IPS-20b (cell line): ENCODE data around the gene GEMIN5.

Source experiments
- H3K27ac ChIP-seq: one replicate; pipeline ENCODE4 v1.5.1; 2013; ENCODE audit warnings: low read length
- H3K27me3 ChIP-seq: 2 replicates; pipeline ENCODE4 v1.6.1; 2013; ENCODE audit warnings: mild to moderate bottlenecking, low read length, inconsistent platforms; ENCODE audit not compliant: insufficient read depth
- H3K36me3 ChIP-seq: 2 replicates; pipeline ENCODE4 v1.6.1; 2013; ENCODE audit warnings: low read depth, mild to moderate bottlenecking, inconsistent platforms, low read length, moderate library complexity; ENCODE audit not compliant: insufficient read depth
- H3K4me1 ChIP-seq: 2 replicates; pipeline ENCODE4 v1.6.1; 2013; ENCODE audit warnings: mild to moderate bottlenecking, control low read depth, inconsistent platforms, low read length, moderate library complexity; ENCODE audit not compliant: insufficient read depth
- H3K4me3 ChIP-seq: 2 replicates; pipeline ENCODE4 v1.5.1; 2013; ENCODE audit warnings: mild to moderate bottlenecking, low read length, inconsistent platforms
- H3K9ac ChIP-seq: 2 replicates; pipeline ENCODE4 v1.6.1; 2013; ENCODE audit warnings: low read depth, mild to moderate bottlenecking, inconsistent platforms, low read length, moderate library complexity
- H3K9me3 ChIP-seq: 2 replicates; pipeline ENCODE4 v1.6.1; 2013; ENCODE audit warnings: mild to moderate bottlenecking, low read depth, low read length, inconsistent platforms; ENCODE audit not compliant: insufficient read depth

Gene GEMIN5

GRCh38 chr5:154901276-154901675 lies 36.7 kb downstream of the GEMIN5 start:
- Histone ChIP-seq H3K27ac (no peak overlapping the region), H3K9me3 (no peaks in the 10 kb centered on the region), H3K4me1 (no peaks in the 10 kb centered on the region), H3K4me3 (no peak overlapping the region), H3K27me3 (no peaks in the 10 kb centered on the region), H3K9ac (no peak overlapping the region), H3K36me3 (peaks cover 100% of the 10 kb centered on the region)

- Histone ChIP-seq H3K9me3 (no peaks in the 10 kb centered on the region), H3K27me3 (no peaks in the 10 kb centered on the region), H3K36me3 (peaks cover 100% of the 10 kb centered on the region), H3K27ac (no peak overlapping the region), H3K9ac (no peak overlapping the region), H3K4me3 (no peak overlapping the region), H3K4me1 (no peaks in the 10 kb centered on the region)
Measured at GRCh38 chr5:154900066-154900465, 37.9 kb downstream of the GEMIN5 start.

- H3K36me3 ChIP-seq: peaks cover 97% of the 10 kb centered on the region
- no peaks in the 10 kb centered on the region for H3K4me1 ChIP-seq
- no peaks in the 10 kb centered on the region for H3K27me3 ChIP-seq
- no peak overlapping the region for H3K9ac ChIP-seq
- no peaks in the 10 kb centered on the region for H3K9me3 ChIP-seq
- H3K4me3 ChIP-seq: no peak overlapping the region
- no peak overlapping the region for H3K27ac ChIP-seq
Measured at GRCh38 chr5:154899151-154899816, 38.7 kb downstream of the GEMIN5 start.

- Histone ChIP-seq H3K27me3 (no peaks in the 10 kb centered on the region), H3K9me3 (no peaks in the 10 kb centered on the region), H3K27ac (no peak overlapping the region), H3K36me3 (peaks cover 97% of the 10 kb centered on the region), H3K9ac (no peak overlapping the region), H3K4me3 (no peak overlapping the region), H3K4me1 (no peaks in the 10 kb centered on the region)
Measured at GRCh38 chr5:154898210-154898609, 39.8 kb downstream of the GEMIN5 start.

GRCh38 chr5:154896562-154897165 lies 41.3 kb downstream of the GEMIN5 start:
- Histone ChIP-seq H3K9ac (no peak overlapping the region), H3K27ac (no peak overlapping the region), H3K9me3 (no peaks in the 10 kb centered on the region), H3K36me3 (peaks cover 95% of the 10 kb centered on the region), H3K27me3 (no peaks in the 10 kb centered on the region), H3K4me1 (no peaks in the 10 kb centered on the region), H3K4me3 (no peak overlapping the region)

- Histone ChIP-seq H3K9ac (no peak overlapping the region), H3K27me3 (no peaks in the 10 kb centered on the region), H3K4me3 (no peak overlapping the region), H3K4me1 (no peaks in the 10 kb centered on the region), H3K27ac (no peak overlapping the region), H3K9me3 (no peaks in the 10 kb centered on the region), H3K36me3 (peaks cover 95% of the 10 kb centered on the region)
Measured at GRCh38 chr5:154895606-154896561, 42.1 kb downstream of the GEMIN5 start.

GRCh38 chr5:154893381-154893780 lies 44.6 kb downstream of the GEMIN5 start:
- H3K4me1 ChIP-seq: no peaks in the 10 kb centered on the region
- H3K36me3 ChIP-seq: peaks cover 95% of the 10 kb centered on the region
- no peak overlapping the region for H3K27ac ChIP-seq
- H3K27me3 ChIP-seq: no peaks in the 10 kb centered on the region
- H3K9me3 ChIP-seq: no peaks in the 10 kb centered on the region
- no peak overlapping the region for H3K4me3 ChIP-seq
- H3K9ac ChIP-seq: no peak overlapping the region

- no peaks in the 10 kb centered on the region for H3K27me3 ChIP-seq
- no peak overlapping the region for H3K9ac ChIP-seq
- peaks cover 95% of the 10 kb centered on the region for H3K36me3 ChIP-seq
- H3K4me1 ChIP-seq: no peaks in the 10 kb centered on the region
- H3K4me3 ChIP-seq: no peak overlapping the region
- H3K9me3 ChIP-seq: no peaks in the 10 kb centered on the region; the same call in 1 of the 2 replicates
- no peak overlapping the region for H3K27ac ChIP-seq
Measured at GRCh38 chr5:154892369-154892771, 45.6 kb downstream of the GEMIN5 start.

GRCh38 chr5:154885439-154885838 lies 52.6 kb downstream of the GEMIN5 start:
- Histone ChIP-seq H3K27me3 (no peaks in the 10 kb centered on the region), H3K27ac (no peak overlapping the region), H3K4me3 (no peak overlapping the region), H3K36me3 (peaks cover 62% of the 10 kb centered on the region), H3K9me3 (peaks cover 24% of the 10 kb centered on the region), H3K9ac (no peak overlapping the region), H3K4me1 (no peaks in the 10 kb centered on the region)

- Histone ChIP-seq H3K9me3 (peaks cover 28% of the 10 kb centered on the region), H3K4me3 (no peak overlapping the region), H3K9ac (no peak overlapping the region), H3K4me1 (no peaks in the 10 kb centered on the region), H3K27ac (no peak overlapping the region), H3K36me3 (peaks cover 52% of the 10 kb centered on the region), H3K27me3 (no peaks in the 10 kb centered on the region)
Measured at GRCh38 chr5:154884424-154884823, 53.6 kb downstream of the GEMIN5 start.

- H3K27ac ChIP-seq: no peak overlapping the region
- peaks cover 43% of the 10 kb centered on the region for H3K36me3 ChIP-seq
- no peak overlapping the region for H3K4me3 ChIP-seq
- H3K27me3 ChIP-seq: no peaks in the 10 kb centered on the region
- no peaks in the 10 kb centered on the region for H3K4me1 ChIP-seq
- no peak overlapping the region for H3K9ac ChIP-seq
- peaks cover 43% of the 10 kb centered on the region for H3K9me3 ChIP-seq
Measured at GRCh38 chr5:154881986-154882385, 56.0 kb downstream of the GEMIN5 start.
